GM19395 (cell line): Measurements from ENCODE around the gene DDX52.
"Not testable (repeated sequence)": the region's sequence is repeated elsewhere in the genome, so short reads cannot be mapped to it uniquely, and the experiment has no call there.

Experiments
- ATAC-seq: cut with Tn5 transposase; IDR thresholded peaks from one replicate; pipeline ENCODE4 v1.9.1; 2021; ENCODE audit warnings: mild to moderate bottlenecking, moderate library complexity; ENCODE audit not compliant: unreplicated experiment

The DDX52 gene

GRCh38 chr17:37651849-37652248 is 8.6 kb upstream of the DDX52 start:
- ATAC-seq: no peak

DNA sequence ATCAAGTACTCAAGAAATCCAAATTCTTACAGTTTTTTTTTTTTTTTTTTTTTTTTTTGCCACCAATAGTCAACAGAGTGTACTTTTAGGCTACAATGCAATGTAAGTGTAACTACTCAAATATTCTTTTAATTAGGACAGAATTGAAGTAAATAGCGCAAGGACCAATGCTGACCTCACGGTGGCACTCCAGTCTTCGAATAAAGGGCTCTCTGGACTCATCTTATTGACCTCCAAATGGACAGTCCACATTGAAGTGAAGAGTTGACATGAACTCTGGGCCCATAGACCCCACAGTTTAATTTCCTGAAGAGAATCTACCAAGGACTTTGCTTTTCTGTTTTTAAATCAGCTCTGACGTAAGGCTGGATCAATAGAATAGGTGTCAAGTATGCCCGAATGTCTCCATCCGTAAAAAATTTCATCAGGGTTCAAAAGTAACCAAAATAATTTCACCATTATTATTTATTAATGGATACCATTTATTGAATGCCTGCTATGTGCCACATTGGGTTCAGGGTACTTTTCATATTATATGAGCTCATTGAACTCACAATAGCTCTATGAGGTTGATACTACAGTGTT is 7.3 kb upstream of the DDX52 start:
- ATAC-seq: no peak

GRCh38 chr17:37648555-37648954 is 5.3 kb upstream of the DDX52 start:
- no peak for ATAC-seq

DNA sequence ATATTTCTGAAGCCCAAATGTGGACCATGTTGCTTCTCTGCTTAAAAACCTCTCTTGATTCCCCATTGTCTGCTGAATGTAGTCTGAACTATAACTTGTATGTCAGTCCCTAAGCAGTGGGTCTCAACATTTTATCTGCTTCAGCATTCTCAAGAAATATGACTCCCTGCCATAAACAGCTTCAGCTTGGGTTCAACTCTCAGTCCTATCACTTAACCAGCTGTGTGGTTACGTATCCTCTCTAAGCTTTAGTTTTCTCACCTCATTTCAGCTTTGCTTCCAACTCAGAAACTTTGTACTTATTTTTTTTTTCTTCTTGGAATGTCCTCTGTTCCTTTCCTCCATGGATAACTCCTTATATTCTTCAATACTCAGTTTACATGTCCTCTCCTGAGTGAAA is 4.6 kb upstream of the DDX52 start:
- ATAC-seq: no peak

GRCh38 chr17:37643869-37644268 is 623 bp upstream of the DDX52 start:
- ATAC-seq: no peak

DNA sequence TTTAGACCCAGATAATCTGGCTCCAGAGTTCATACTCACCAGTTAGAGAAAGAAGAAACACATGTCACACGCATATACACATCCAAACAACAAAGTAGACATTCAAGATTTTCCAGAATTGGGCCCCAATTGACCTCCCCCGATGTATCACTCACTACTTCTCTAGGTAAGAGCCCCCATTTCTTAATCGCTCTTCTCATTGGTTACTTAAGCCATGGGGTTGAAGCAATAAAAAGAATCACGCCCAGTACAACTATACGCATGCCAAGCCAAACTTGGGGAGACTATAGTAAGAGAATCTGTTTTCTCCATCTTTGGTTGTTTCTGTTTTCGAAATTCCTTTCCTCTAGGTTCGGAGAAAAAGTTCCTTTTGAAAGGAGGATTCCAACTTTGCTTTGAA is 565 bp downstream of the DDX52 start:
- no peak for ATAC-seq

DNA sequence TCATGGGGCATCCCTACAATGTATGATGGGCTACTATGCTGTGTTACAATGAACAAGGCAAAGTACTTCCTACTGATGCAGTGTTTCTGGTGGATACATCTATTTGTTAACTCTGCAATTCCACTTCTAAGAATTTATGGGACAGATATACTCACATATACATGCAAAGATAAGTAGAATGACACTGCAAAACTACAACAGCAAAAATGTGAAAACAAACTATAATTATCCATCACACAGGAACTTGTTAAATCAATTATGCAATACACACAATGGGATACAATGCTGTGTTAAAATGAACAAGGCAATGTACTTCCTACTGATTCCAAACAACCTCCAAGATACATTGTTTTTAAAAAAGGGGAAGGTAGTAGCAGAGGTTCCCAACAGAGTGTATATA is 3.2 kb downstream of the DDX52 start:
- no peak for ATAC-seq

DNA sequence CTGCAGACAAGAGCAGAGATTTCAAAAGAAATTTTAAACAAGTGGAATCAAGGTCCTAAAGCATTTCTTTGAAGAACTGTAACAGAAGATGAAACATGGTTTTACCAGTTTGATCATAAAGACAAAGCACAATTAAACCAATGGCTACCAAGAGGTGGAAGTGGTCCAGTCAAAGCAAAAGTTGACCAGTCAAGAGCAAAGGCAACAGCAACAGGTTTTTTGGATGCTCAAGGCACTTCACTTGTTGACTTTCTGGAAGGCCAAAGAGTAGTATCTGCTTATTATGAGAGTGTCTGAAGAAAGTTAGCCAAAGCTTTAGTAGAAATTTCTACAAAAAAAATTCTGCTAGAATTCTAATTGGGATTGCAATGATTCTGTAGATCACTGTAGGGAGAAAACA is 5.3 kb downstream of the DDX52 start:
- no peak for ATAC-seq

DNA sequence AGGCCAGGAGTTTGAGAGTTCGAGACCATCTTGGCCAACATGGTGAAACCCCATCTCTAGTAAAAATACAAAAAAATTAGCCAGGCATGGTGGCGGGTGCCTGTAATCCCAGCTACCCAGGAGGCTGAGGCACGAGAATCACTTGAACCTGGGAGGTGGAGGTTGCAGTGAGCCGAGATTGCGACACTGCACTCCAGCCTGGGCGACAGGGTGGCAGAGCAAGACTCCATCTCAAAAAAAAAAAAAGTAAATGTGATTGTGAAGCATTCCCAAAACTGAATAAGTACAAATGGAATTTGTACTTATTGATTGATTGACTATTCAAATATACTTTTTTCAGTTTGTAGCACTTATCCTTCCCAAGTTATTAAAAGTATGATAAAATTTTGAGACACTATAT is 26.8 kb downstream of the DDX52 start:
- ATAC-seq: not testable (repeated sequence)

DNA sequence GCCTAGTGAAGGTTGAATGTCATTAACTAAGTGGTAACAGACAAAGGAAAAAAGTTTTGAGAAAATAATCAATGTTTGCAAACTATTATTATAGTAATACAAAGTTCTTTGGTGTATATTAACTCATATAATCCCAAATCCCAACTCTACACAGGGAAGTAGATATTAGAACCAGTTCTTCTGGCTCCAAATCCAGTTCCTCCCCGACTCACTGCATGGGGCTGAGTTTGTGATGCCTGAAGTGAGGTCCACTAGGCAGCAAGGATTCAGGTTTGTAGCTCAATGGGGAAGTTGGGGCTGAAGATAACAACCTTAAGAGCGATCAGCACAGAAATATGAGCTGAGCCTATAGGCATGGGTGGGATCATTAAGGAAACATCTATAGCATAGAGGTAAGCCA is 28.4 kb downstream of the DDX52 start:
- no peak for ATAC-seq

- no peak for ATAC-seq
Observed at GRCh38 chr17:37614391-37614790, 28.9 kb downstream of the DDX52 start.

DNA sequence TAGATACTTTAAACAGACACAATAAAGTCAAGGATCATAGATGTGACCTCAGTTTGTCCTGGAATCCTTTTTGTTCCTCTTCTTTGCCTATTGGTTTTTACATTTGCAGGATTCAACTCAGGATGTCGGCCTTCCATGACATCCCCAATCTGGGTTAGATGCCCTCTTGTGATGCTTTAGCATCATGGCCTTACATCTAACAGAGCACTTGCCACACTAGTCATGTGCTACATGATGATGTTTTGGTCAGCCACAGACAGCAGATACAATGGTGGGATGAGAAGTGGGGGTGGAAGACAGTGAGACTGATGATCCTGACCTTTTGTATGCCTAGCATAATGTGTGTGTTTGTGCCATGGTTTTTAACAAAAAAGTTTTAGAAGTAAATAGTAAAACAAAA is 32.3 kb downstream of the DDX52 start:
- no peak for ATAC-seq

DNA sequence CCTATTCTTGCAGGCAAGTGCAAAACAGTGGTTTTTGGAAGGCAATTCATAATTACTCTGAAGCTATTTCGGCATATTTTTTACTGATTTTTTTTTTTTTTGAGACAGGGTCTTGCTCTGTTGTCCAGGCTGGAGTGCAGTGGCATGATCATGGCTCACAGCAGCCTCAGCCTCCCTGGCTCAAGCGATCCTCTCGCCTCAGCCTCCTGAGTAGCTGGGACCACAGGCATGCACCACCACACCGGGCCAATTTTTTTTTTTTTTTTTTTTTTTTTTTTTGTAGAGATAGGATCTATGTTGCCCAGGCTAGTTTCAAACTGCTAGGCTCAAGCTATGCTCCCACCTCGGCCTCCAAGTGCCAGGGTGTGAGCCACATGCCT is 33.2 kb downstream of the DDX52 start:
- ATAC-seq: not testable (repeated sequence)

DNA sequence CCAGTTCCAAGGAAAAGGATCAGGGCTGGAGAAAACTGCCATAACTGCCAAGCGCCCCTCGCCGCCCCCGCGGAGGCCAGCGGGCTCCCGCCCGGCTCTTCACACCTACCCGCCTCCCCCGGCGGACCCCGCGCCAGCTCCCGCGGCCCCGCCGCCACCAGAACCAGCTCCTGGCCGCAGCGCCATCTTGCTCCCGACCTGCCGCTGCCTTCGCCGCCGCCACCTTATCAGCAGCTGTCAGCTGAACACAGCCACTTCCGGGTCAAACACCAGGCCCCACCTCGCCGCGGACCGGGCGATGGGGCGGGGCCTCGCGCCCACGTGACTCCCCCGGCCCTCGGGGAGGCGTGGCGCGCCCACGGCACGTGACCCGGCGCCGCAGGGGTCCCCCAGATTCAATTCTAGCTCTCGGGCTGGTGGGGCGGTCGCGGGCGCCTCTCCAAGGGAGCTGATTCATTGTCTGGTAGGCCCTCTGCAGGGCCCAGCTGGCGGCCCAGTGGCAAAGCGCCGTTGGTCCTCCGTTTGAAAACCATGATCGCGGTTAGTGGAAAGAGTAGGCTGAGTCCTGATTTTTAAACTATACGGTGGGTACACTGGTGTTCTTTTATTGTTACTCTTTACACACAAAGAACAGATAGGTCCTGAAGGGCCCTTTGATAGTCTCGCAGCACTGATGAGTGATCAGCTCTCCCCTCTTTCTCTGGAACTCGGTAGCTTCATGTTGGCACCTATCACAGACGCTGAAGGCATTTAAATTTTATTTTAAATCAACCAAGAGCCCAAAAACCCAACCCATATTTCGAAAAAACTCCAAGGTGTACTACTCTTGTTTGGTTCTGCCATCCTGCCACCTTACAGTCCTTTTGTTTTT is 33.8 kb downstream of the DDX52 start, which contains the start of gene SYNRG:
TSS of gene SYNRG (minus strand) at position 249 of the 871 bp plus-strand sequence. CDS start at position 186, 63 bp downstream.
- peak; percentile 82 for ATAC-seq

- peak; percentile 23 for ATAC-seq
Observed at GRCh38 chr17:37608351-37609169, 34.7 kb downstream of the DDX52 start.

DNA sequence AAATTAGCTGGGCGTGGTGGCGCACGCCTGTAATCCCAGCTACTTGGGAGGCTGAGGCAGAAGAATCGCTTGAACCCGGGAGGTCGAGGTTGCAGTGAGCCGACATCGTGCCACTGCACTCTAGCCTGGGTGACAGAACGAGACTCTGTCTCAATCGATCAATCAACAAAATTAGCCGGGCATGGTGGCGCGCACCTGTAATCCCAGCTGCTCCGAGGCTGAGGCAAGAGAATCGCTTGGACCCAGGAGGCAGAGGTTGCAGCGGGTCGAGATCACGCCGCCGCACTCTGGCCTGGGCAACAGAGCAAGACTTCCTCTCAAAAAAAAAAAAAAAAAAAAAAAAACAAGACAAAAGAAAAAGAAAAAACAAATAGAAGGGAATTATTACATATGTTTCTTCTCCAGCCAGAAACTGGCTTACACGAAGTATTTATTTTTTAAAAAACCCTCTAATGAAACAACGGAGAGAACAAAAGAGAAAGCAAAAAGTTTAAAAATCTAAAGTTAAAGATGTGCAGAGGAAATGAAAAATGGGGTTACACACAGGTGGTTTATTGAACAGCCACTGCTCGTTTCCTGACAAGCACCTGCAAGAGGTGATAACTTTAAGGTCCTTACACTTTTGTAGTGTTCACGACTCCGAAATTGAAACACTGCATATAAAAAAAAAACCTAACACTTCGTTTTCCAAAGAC is 35.5 kb downstream of the DDX52 start:
- no peak for ATAC-seq

DNA sequence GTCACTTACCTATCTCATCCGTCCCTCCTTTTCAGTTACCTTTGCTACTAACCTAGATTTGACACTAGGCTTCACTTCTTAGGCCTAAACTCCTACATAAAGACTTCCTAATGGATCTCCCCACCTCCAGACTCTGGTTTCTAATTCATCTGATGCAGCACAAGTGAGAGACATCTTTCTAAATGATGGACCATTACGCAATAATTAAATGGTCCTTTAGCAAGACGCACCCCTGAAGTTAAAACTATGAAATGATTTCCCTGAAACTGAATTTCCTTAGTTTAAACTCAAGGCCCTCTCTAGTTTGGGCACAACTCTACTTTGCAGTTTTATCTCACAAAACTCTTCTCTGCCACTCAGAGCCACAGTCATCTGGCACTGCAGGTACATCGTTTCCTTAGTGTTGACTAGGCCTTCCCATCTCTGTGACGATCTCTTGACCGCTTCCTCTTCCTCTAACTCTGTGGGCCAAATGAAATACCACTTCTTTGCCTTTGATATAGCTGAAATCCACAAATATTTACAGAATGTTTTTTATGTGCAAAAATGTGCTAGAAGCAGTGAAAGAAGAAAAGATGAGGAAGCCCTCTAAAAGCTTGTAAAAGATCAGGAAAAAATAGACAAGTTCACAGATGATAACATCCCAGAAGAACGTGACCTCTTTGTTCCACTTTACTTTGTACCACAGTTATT is 37.3 kb downstream of the DDX52 start:
- ATAC-seq: no peak

DNA sequence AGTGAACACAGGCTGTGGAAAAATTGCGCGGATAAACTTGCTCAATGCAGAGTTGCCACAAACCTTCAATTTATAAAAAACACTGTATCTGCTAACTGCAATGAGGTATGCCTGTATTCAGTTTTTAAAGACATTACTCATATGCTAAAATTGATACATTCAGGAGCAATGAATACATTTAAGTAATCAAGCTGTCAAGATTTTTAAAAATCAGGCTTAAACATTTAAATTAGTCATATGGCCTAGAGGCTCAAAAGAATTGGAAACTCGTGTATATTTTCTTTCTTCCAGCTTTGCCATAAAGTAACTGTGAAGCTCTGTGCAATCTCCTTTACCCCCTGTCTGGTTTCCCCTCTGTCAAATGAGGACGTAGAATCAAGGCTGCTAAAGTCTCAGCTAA is 38.2 kb downstream of the DDX52 start:
- no peak for ATAC-seq

DNA sequence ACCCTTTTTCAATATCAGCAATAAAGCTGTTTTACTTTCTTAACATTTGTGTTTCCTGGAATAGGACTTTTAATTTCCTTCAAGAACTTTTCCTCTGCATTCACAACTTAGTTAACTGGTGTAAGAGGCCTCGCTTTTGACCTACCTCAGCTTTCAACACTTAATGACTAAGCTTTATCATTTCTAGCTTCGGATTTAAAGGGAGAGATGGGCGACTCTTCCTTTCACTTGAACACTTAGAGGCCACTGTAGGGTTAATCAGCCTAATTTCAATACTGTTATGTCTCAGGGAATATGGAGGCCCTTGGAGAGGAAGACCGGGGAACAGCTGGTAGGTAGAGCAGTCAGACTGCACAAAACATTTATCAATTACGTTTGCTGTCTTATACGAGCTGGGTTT is 38.7 kb downstream of the DDX52 start:
- ATAC-seq: no peak

- no peak for ATAC-seq
Observed at GRCh38 chr17:37598145-37598544, 45.1 kb downstream of the DDX52 start.
